WTC11 (cell line): ENCODE results near the gene TIPRL. TPM values are rescaled to one million over a fixed set of nuclear protein-coding genes. Genes with fewer than 3 reads are reported as not detected.

Experiments
- ATAC-seq: fragments of 200-7000 bp; cut with Tn5 transposase; 2 replicates; pipeline ENCODE4 v1.10.0; 2021; ENCODE audit warnings: mild to moderate bottlenecking, moderate library complexity
- CTCF ChIA-PET: fragments of 300-600 bp; sonication (Branson Sonifier 250); formaldehyde crosslinking; loops from one replicate; lab custom pipeline; 2021; ENCODE audit warnings: antibody characterized with exemption; lab: Charles Lee
- POLR2A ChIA-PET: fragments of 350-600 bp; sonication (Branson Sonifier 250); formaldehyde crosslinking; loops from one replicate; lab custom pipeline; 2021; ENCODE audit warnings: antibody characterized with exemption; lab: Charles Lee
- DNase-seq: peaks from one replicate; pipeline ENCODE4 v3.0.0; 2021; ENCODE audit warnings: low spot score
- H3K27ac Mint-ChIP-seq: 2 replicates; pipeline ENCODE4 v1.8.0; 2021; ENCODE audit warnings: mixed read lengths
- H3K27me3 Mint-ChIP-seq: 2 replicates; pipeline ENCODE4 v1.8.0; 2021; ENCODE audit warnings: low read depth, mild to moderate bottlenecking, moderate library complexity, mixed read lengths
- H3K36me3 Mint-ChIP-seq: 2 replicates; pipeline ENCODE4 v1.8.0; 2021; ENCODE audit warnings: mixed read lengths
- H3K4me1 Mint-ChIP-seq: 2 replicates; pipeline ENCODE4 v1.8.0; 2022; ENCODE audit warnings: mixed read lengths
- H3K4me3 Mint-ChIP-seq: 2 replicates; pipeline ENCODE4 v1.8.0; 2021; ENCODE audit warnings: mild to moderate bottlenecking, moderate library complexity, mixed read lengths
- H3K9me3 Mint-ChIP-seq: 2 replicates; pipeline ENCODE4 v1.8.0; 2021; ENCODE audit warnings: mixed read lengths
- ATF3 ChIP-seq: sonication (generic); formaldehyde crosslinking; conservative IDR thresholded peaks from 2 replicates; pipeline ENCODE4 v1.8.1; 2022; ENCODE audit warnings: mild to moderate bottlenecking, missing genetic modification reagents
- ATF6 ChIP-seq: sonication (generic); formaldehyde crosslinking; IDR thresholded peaks from 2 replicates; pipeline ENCODE4 v1.8.1; 2023; ENCODE audit warnings: mild to moderate bottlenecking, missing genetic modification reagents
- E2F5 ChIP-seq: sonication (generic); formaldehyde crosslinking; IDR thresholded peaks from 2 replicates; pipeline ENCODE4 v1.8.1; 2022; ENCODE audit warnings: mild to moderate bottlenecking, moderate library complexity, missing genetic modification reagents
- GRHL2 ChIP-seq: fragments of 250-450 bp; sonication (Bioruptor Pico); IDR thresholded peaks from 2 replicates; pipeline ENCODE4 v1.8.0; 2022; ENCODE audit warnings: mild to moderate bottlenecking, moderate library complexity; ENCODE audit not compliant: insufficient replicate concordance, severe bottlenecking
- HMGA2 ChIP-seq: fragments of 250-450 bp; sonication (Bioruptor Pico); IDR thresholded peaks from 2 replicates; pipeline ENCODE4 v1.4.0; 2021; ENCODE audit warnings: mild to moderate bottlenecking, moderate library complexity
- HMGXB4 ChIP-seq: sonication (generic); formaldehyde crosslinking; IDR thresholded peaks from 2 replicates; pipeline ENCODE4 v1.8.1; 2023; ENCODE audit warnings: mild to moderate bottlenecking, moderate library complexity, missing genetic modification reagents
- IRF2 ChIP-seq: sonication (generic); formaldehyde crosslinking; IDR thresholded peaks from 2 replicates; pipeline ENCODE4 v1.8.0; 2022; ENCODE audit warnings: low read depth, missing genetic modification reagents, borderline replicate concordance
- MYBL2 ChIP-seq: sonication (generic); formaldehyde crosslinking; IDR thresholded peaks from 2 replicates; pipeline ENCODE4 v1.8.1; 2023; ENCODE audit warnings: mild to moderate bottlenecking, moderate library complexity, missing genetic modification reagents
- OVOL2 ChIP-seq: fragments of 250-450 bp; sonication (Bioruptor Pico); IDR thresholded peaks from 2 replicates; pipeline ENCODE4 v1.9.0; 2021; ENCODE audit warnings: mild to moderate bottlenecking, borderline replicate concordance
- SMAD4 ChIP-seq: sonication (generic); formaldehyde crosslinking; IDR thresholded peaks from 2 replicates; pipeline ENCODE4 v1.8.0; 2022; ENCODE audit warnings: mild to moderate bottlenecking, missing genetic modification reagents
- TP53 ChIP-seq: sonication (generic); formaldehyde crosslinking; IDR thresholded peaks from 2 replicates; pipeline ENCODE4 v1.8.1; 2023; ENCODE audit warnings: mild to moderate bottlenecking, missing genetic modification reagents
- USF1 ChIP-seq: sonication (generic); formaldehyde crosslinking; IDR thresholded peaks from 2 replicates; pipeline ENCODE4 v1.8.0; 2022; ENCODE audit warnings: mild to moderate bottlenecking, missing genetic modification reagents
- USF2 ChIP-seq: sonication (generic); formaldehyde crosslinking; IDR thresholded peaks from 2 replicates; pipeline ENCODE4 v1.8.1; 2023; ENCODE audit warnings: mild to moderate bottlenecking, missing genetic modification reagents, moderate library complexity
- ZBTB43 ChIP-seq: sonication (generic); formaldehyde crosslinking; IDR thresholded peaks from 2 replicates; pipeline ENCODE4 v1.8.1; 2023; ENCODE audit warnings: mild to moderate bottlenecking, missing genetic modification reagents
- ZNF232 ChIP-seq: sonication (generic); formaldehyde crosslinking; IDR thresholded peaks from 2 replicates; pipeline ENCODE4 v1.8.0; 2022; ENCODE audit warnings: mild to moderate bottlenecking, missing genetic modification reagents
- ZNF396 ChIP-seq: fragments of 250-450 bp; sonication (Bioruptor Pico); IDR thresholded peaks from 2 replicates; pipeline ENCODE4 v1.8.0; 2021; ENCODE audit warnings: mild to moderate bottlenecking, moderate library complexity, borderline replicate concordance
- ZNF423 ChIP-seq: fragments of 250-450 bp; sonication (Bioruptor Pico); IDR thresholded peaks from 2 replicates; pipeline ENCODE4 v2.1.2; 2022; ENCODE audit warnings: mild to moderate bottlenecking, moderate library complexity
- total RNA-seq: library from RNA; stranded (reverse); gene quantifications from 3 replicates; pipeline ENCODE4 v1.2.3, GENCODE V29; 2021

Gene TIPRL
- total RNA-seq, 1 experiment from 2014 or later = 25.3 TPM

- Mint-ChIP-seq H3K27ac (no peak overlapping the region), H3K27me3 (no peaks in the 10 kb centered on the region; the same call in none of the 2 replicates), H3K4me1 (no peaks in the 10 kb centered on the region), H3K36me3 (no peaks in the 10 kb centered on the region), H3K4me3 (no peak overlapping the region), H3K9me3 (peaks cover 4% of the 10 kb centered on the region)
- no peak for DNase-seq
- TF ChIP-seq HMGXB4 = no peak
- no peak for TF ChIP-seq SMAD4 (CRISPR knock-in tag)
- no peak for TF ChIP-seq ZNF396
- TF ChIP-seq E2F5 (CRISPR knock-in tag) = no peak
- no peak for TF ChIP-seq ZBTB43
- TF ChIP-seq USF2 (CRISPR knock-in tag) = no peak
- CTCF ChIA-PET = no interaction called here
- ATAC-seq = no peak
- POLR2A ChIA-PET = no interaction called here
Observed at GRCh38 chr1:168172250-168172915, 6.4 kb upstream of the TIPRL start.

GRCh38 chr1:168178227-168178637 lies 530 bp upstream of the TIPRL start:
- DNase-seq (no peak), ATAC-seq (no peak)
- Mint-ChIP-seq H3K9me3 (no peaks in the 10 kb centered on the region), H3K4me3 (no peak overlapping the region), H3K36me3 (no peaks in the 10 kb centered on the region), H3K27me3 (no peaks in the 10 kb centered on the region; the same call in none of the 2 replicates), H3K27ac (no peak overlapping the region), H3K4me1 (0 out of 2 replicates have a peak, but pooled peaks cover 2% of the 10 kb centered on the region)
- ChIA-PET CTCF (interaction anchor here (0.7 to 2.2 kb wide), 5 partner anchors 9 to 187 kb away, joined by 3 to 8 read pairs (median 3); no protein-coding TSS in a partner anchor), POLR2A (no interaction called here)
- TF ChIP-seq OVOL2 (CRISPR knock-in tag) = no peak
- no peak for TF ChIP-seq TP53 (CRISPR knock-in tag)
- TF ChIP-seq MYBL2 (CRISPR knock-in tag) = no peak
- TF ChIP-seq IRF2 = no peak
- TF ChIP-seq ATF6 (CRISPR knock-in tag) = no peak
- TF ChIP-seq ZNF232 (CRISPR knock-in tag) = no peak
- TF ChIP-seq ZNF423 = no peak
- TF ChIP-seq HMGA2 (CRISPR knock-in tag) = no peak

- H3K36me3 Mint-ChIP-seq = no peaks in the 10 kb centered on the region
- TF ChIP-seq USF1 (CRISPR knock-in tag) (no peak), OVOL2 (CRISPR knock-in tag) (no peak), ATF3 (CRISPR knock-in tag) (no peak), GRHL2 (CRISPR knock-in tag) (no peak)
- no peak overlapping the region for H3K4me3 Mint-ChIP-seq
- H3K27ac Mint-ChIP-seq = no peak overlapping the region
- ChIA-PET CTCF (interaction anchor here (0.7 to 2.2 kb wide), 5 partner anchors 8 to 163 kb away, joined by 3 to 8 read pairs (median 4); no protein-coding TSS in a partner anchor), POLR2A (no interaction called here)
- no peaks in the 10 kb centered on the region; the same call in 1 of the 2 replicates for H3K27me3 Mint-ChIP-seq
- no peaks in the 10 kb centered on the region for H3K9me3 Mint-ChIP-seq
- H3K4me1 Mint-ChIP-seq = peaks cover 7% of the 10 kb centered on the region
- ATAC-seq (no peak), DNase-seq (no peak)
Observed at GRCh38 chr1:168179438-168180147, 831 bp downstream of the TIPRL start.
